ENCODE data around the gene LRFN5.

LRFN5 gene

DNA sequence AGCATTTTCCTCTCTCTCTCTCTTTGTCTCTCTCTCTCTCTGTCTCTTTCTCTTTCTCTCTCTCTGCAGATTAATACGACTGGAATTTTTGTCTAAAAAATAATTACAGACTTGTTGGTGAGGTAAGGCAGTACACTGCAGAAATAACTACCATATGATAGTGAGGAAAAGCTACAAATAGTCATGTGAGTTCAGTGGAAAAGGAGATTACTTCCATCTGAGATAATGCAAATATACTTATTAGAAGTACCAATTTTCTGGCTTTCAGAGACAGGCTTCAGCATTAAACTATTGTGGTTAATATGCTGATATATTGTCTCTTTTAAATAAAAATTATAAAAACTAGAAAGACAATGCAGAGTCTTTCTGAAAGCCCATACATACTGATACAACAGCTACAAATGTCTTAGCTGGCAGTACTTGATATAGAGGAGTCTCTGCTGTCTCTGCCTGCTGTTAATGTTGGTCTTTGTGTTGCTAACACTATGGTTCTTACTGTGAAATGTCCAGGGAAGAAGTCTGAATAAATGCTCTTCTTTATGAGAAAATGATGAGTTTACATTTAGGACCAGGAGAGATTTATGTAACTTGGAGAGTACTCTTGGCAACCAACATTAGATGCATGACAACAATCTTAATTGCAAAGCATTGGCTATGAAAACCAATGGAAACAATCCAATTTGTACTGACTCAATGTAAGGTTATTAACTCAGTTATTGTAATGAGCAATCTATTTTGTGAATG, 167.0 kb downstream of the LRFN5 start:
- no peak for DNase-seq (ENCODE audit: low read depth, low spot score)

DNA sequence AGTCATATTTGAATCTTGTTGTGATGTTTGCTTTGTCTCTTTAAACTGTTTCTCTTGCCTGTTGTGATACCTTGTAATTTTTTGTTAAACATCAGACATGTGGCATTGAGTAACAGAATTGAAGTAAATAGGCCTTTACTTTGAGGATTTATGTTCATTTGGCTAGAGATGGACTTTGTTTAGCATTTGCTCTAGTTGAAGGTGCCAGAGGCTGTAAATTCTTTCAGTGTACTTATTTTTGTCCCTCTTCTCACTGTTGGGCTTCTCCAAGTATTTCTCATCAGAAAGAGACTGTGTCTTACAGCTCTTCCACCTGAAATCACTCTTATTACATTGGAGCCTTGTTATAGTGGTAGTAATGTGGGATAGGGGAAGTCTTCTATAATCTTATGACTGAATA, 175.8 kb downstream of the LRFN5 start:
- DNase-seq (ENCODE audit: low read depth, low spot score), result no peak

DNA sequence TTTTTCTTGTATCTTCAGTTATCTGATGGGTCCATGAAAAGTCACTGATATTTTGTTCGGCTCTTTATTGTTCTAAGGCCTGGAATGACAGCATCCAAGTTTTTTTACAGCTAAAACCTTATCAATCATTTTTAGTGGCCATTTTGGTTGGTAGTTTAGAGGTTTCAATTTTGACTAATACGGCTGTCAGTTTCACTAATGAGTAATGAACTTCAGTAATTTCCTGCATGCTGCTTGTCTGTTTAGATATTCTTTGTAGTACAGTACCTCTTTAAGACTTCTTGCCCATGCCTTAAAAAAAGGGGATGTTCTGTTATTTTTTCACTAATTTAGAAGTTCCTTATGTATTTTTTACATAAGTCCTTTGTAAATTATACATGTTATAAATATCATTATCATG, 176.7 kb downstream of the LRFN5 start:
- DNase-seq (ENCODE audit: low read depth, low spot score), result no peak

DNA sequence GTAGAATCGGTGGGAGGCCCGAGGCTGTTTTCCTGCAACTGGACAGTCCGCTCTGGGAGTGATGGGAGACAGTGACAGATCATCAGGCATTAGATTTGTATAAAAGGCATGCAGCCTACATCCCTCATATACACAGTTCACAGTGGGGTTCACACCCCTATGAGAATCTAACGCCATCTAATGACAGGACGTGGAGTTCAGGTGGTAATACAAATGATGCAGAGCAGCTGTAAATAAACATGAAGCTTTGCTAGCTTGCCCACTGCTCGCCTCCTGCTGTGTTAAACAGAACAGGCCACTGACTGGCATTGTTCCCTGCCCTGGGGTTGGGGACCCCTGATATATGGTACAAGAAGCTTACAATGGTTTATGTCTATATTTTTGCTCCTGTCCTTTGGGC, 179.0 kb downstream of the LRFN5 start:
- DNase-seq (ENCODE audit: low read depth, low spot score), result no peak

DNA sequence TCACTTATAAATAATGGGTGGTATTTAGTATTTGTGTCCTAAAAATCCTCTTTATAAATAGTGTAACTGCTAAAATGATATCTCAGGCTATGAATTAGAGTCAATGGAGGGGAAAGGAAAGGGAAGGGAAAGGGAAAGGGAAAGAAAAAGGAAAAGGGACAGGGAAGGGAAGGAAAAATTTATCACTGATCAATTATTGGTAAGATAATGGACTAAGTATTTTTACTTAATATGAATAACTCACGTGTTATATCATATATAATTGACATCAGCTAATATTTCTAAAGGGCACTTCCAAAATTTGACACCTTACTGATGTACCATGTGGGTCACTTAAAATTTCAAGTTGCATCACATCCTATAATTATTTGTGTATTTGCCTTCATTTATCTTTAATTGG, 193.1 kb downstream of the LRFN5 start:
- no peak for DNase-seq (ENCODE audit: low read depth, low spot score)

DNA sequence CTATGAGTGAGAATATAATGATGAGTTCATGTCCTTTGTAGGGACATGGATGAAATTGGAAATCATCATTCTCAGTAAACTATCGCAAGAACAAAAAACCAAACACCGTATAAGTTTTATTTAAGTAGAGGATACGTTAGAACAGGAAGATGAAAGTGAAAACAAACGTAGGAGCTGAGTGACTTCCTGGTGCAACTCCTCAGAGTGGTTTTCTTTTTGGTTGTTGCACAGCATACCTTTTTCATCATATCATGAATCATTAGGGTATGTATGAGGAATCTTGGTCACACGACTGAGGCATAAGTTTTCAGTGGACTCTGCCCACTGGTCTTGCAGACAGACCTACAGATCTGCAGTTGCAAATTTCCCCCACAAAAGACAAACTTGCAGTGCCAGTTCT, 199.0 kb downstream of the LRFN5 start:
- DNase-seq (ENCODE audit: low read depth, low spot score), result no peak

DNA sequence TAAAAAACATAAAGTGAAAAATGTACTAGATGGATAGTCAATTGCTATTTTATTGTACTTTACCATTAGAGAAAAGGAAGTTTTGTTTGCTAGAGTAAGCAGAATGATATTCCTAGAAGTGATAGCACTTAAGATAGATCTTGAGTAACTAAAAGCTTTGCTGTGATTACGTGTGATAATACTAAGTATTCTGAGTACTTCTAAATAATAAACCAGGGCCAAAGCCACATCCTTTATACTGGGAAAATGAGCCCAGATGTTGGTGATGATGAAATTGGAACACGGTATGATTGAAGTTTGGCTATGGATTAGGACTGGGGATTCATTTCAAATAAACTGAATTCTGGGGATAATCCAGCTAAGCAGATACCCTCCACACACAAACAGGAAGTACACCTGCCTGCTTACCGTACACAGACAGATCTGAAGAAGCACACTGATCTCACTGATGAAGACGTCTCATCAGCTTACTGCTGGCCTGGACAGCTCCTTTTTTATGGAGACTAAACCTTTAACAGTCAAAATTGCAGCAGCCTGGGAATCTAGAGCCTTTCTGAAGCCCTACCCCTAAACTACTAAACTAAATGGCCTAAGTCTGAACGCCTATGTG, 199.8 kb downstream of the LRFN5 start:
- no peak for DNase-seq (ENCODE audit: low read depth, low spot score)

DNA sequence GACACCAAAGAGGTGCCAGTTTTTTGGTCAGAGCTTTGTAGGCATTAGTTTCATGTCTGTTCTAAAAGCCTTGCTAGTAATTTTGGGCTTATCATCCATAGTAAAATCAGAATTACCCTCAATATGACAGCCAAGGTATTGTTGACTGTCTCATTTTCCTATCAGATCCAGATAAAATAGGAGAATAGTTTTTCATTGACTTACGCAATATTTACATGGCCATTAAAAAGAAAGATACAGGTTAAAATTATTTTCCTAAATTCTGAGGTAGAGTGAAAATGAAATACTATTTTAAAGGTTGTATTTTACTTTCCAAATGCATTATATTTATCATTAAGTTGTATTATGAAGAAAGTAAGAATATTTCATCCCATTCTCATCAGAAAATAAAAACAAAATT, 203.7 kb downstream of the LRFN5 start:
- DNase-seq (ENCODE audit: low read depth, low spot score), result no peak

DNA sequence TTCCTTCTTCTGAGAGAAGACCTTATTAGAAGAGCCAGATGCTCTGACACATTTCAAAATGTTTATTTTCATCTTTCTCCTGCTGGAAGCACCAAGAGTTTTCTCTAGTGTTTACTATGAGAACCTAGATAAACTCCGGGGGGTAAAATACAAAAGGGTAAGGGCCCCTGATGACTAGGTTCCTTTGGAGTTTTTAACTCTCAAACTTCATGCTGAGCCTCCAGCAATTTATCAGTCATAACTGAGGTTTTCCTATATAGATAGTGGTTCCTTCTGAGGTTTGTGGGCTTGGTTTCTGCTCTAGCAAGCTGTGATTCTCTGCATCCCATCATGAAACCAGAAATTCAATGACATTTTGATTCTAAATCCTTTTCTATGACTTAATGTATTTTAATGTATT, 210.9 kb downstream of the LRFN5 start:
- DNase-seq (ENCODE audit: low read depth, low spot score), result no peak

DNA sequence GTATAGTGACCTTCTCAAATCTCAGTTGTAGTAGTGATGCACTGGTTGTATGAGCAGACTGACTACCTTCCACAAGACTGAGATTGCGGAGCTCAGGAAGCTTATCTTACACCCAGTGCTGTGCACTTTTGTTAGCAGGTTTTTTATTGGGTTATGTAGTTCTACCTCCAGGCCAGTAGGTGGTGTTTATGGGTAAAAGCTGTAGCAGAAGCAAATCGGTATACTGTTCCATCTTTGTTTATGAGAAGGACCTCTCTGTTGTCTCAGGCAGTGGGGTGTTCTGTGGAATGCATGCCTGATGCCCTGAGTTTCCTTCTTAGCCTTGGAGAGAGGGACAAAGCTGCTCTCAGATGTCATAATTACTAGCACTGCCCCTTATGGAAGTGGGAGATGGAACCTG, 217.8 kb downstream of the LRFN5 start:
- no peak for DNase-seq (ENCODE audit: low read depth, low spot score)

DNA sequence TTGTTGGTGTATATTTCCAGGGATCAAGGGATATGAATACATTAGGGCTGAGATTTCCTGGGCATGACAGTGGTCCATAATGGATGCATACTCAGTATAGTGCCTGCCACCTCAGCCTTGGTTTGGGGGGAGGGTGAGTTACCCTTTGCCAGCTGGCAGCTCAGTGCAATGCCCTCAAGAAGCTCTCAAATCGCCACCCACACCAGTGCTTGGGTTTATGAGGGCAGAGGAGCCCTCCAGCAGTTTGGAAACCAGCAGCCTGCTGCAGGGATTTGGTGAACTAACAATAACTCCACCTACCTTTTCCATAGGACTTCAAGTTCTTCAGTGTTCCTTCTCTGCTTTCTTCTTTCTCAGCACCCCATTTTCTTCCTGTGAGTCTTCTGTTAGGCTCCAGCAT, 218.9 kb downstream of the LRFN5 start:
- no peak for DNase-seq (ENCODE audit: low read depth, low spot score)

DNA sequence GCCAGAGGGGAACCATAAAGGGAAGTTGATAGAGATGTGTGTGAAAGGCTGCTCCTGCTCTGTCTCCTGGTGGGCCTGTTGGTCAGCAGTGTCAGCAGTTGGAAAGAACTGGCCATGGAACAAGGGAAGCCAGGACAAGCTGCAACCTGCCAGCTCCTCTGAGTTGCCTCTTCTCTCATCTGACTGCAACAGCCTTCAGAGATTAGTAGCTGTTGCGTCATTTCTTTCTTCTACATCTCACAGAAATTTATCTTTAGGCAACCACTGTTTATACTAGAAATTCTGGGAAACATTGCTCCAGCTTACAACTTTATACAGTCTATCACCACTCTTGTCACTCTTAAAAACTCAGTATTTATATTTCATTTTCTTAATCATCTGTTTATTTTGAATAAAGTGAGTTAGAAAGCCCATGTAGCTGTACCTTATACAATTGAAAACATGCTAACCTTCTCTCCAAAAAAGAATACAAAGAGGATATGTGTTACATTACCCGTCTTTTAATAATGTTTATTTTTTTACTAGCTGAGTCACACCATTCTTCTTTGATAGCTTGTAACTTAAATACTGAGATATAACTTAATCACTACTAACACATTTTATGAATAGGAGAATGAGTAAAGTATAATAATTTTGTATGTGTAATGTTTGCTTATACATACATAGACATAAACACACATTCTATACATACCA, 224.2 kb downstream of the LRFN5 start:
- DNase-seq (ENCODE audit: low read depth, low spot score), result no peak

DNA sequence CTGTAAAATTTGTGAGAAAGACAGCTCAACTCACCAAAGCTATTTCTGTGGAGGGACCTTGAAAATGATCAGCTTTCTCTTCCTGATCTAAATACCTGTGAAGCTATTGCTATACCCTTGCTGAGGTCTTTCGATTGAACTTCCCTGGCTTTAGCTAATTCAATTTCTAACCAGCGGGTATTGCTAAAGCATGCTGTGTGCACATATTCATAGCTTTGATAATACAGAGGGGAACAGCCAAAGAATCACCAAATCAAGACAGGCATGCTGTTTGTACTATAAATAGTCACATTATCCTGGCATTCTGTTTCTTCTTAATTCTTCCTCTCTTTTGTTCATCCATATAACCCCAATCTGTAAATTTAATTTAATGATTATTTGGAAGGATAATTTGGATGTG, 233.0 kb downstream of the LRFN5 start:
- no peak for DNase-seq (ENCODE audit: low read depth, low spot score)

DNA sequence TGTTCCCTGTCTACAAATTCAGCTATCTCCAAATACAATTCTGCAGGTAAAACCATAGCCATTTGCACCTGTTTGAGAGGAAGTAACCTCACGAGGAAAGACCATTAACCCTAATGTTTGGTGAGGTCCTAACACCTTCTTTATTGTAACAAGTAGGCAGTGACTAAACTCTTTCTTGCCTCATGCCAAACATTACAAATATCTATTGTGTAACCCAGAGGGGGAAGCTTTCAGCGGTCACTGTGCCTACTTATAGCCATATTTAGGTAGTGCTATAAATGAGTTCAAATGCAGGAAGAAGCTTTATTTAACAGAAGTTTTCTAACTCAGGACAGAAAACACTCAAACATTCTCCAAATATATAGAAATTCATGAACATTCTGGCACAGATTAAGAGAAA, 252.7 kb downstream of the LRFN5 start:
- no peak for DNase-seq (ENCODE audit: low read depth, low spot score)

DNA sequence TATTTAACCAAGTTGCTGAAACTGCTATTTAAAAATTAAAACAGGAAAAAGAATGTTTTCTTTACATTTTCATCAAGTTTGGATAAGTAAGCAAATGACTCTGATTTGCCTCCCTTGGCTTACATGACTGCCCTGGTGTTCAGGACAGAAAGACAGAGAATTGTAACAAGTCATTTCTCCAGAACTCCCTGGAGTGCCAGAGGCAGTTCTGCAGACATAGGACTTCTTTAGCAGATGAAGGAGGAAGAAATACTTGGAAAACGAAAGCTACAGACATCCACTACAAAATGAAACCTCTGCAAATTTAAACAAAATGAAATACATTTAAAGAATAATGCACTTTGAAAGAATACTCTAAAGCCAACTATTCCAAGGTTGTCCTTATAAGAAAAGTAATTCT, 253.9 kb downstream of the LRFN5 start:
- no peak for DNase-seq (ENCODE audit: low read depth, low spot score)

DNA sequence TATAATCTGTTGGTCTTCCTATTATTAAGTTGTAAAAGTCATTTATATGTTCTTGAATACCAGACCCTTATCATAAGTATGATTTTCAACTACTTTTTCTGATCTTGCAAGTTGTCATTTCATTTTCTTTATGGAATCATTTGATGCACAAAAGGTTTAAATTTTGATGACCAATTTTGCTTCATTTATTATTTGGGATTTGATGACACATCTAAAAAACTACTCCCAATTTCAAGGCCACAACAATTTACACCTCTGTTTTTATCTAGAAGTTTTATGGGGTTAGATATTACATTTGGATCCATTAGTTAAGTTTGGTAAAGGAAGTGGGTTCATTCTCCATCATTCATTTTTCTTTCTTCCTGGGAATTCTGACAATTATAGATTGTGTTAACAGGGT, 259.2 kb downstream of the LRFN5 start:
- DNase-seq (ENCODE audit: low read depth, low spot score), result no peak

DNA sequence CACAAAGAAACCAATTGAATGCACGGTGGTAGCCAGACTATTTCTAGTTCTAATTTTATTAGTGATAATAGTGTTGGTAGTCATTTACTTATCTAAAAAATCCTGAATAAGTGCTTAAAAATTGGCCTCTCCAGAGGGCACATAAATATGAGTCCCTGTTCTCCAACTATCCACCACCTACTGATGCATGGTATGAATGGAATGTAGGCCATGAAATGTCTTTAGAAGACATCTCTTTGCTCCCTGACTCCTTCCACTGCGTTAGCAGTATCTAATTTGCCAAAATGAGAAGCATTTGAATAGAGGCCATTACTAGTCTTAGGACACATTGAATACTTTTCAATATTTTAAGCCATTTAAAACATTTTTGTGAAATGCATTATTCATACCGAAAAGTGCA, 261.7 kb downstream of the LRFN5 start:
- DNase-seq (ENCODE audit: low read depth, low spot score), result no peak

DNA sequence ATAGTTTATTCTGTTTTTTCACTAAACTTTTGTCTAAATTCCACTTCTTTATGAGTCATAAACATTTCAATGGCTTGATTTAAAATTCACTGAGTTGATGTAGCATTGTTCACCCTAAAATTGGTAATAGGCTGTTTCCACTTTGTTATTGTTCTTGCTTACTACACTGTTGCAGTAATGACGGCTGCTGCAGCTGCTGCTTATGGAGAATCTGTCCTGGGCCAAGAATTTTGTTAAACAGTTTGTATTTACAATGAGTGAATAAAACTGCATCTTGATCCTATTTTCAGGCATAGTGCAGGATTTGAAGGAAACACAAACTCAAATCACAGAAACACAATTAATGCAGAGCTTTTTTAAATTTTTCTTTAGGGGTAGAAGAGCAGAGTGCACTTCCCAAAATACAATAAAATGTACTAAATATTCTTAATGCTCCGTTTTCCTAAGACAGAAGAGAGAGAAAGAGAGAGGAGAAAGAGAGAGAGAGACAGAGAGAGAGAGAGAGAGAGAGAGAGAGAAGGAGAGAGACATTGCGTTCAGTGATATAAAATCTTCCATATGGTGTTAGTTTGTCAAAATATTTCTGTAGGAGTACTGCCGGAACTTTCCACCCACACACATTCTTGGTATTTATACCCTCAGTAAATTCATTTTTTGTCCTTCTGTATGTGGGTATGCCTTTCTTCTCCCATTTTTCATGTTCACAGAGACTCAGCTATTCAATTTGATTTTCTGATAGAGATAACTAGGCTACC, 266.4 kb downstream of the LRFN5 start:
- no peak for DNase-seq (ENCODE audit: low read depth, low spot score)

DNA sequence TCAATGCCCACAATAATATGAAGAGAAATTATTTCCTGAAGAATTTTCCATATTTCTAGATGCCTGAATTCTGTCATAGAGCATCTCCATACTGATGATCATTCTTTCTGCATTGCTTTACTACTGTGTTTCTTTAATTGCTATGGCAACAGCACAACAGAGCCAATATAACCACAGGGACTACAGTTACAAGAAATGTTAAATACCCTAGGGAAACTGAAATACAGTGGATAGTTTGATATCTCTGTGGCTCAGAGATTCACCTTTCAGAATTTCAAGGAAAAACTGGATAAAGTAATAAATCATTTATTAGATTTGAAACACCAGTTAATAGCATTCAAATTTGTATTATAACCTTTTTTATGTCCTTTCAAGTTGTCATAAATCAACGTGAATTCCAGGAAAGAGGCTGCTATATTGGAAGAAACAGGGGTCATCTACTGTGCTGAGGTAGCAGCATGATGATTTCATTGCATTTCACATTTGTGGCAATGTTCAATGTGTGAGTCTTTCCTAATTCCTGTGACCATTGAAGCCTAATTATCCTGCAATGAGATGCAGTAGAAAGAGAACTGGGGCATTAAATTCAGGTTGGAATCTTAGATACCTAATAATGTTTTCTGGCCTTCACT, 267.1 kb downstream of the LRFN5 start:
- no peak for DNase-seq (ENCODE audit: low read depth, low spot score)

DNA sequence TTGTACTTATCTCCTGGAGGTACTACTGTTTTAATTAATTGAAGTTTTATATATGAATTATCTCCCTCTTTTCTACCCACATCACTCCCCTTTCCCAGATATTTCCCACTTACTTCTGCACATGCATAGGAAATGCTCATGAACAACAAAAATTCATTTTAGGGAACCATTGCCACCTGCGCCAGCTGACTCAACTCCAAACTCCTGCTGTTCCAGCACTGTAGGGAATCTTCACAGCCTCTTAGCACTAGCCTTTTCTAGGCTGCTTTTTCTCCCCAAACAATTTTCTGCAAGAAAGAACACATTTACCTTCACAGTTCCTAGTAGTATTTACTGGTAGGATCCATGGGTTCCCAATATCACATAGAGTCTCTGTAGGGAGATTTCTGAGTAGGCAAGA, 268.4 kb downstream of the LRFN5 start:
- no peak for DNase-seq (ENCODE audit: low read depth, low spot score)

DNA sequence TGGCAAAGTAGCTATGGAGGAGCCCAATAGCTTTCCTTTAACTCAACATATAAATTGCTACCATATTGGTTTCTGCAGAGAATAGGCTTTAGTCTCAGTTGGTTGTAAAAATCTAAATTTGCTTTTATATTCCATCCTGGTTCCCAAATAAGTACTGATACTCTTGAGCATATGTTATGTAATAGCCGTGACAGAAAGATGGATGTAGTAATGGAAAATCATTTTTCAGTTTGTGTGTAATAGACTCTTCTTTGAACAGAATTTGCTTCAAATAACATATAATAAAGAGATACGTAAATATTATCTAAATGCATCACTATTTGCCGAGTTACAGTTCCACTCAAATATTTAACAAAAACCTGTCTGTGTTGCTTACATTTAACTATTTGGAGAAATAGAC, 271.6 kb downstream of the LRFN5 start:
- no peak for DNase-seq (ENCODE audit: low read depth, low spot score)

DNA sequence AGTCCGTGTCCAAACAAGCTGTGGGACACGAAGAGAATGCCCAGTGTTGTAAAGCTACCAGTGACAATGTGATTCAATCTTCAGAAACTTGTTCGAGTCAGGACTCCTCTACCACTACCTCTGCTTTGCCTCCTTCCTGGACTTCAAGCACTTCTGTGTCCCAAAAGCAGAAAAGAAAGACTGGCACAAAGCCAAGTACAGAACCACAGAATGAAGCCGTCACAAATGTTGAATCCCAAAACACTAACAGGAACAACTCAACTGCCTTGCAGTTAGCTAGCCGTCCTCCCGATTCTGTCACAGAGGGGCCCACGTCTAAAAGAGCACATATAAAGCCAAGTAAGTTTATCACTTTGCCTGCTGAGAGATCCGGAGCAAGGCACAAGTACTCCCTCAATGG, 284.9 kb downstream of the LRFN5 start:
- no peak for DNase-seq (ENCODE audit: low read depth, low spot score)
